ENCODE results near the gene LAMTOR2. TPM values are rescaled to one million over a fixed set of nuclear protein-coding genes. Genes with fewer than 3 reads are reported as not detected.

Gene LAMTOR2
- total and polyA plus RNA-seq, 2 of the 8 experiments (the other 6 are each of a cell fraction or from before 2014, with no cell fraction given) = 54.7 to 122 TPM

- no peak for TF ChIP-seq CHD7 (IDR thresholded peaks at IDR 0.05; ENCODE audit: insufficient replicate concordance, low read length)
- no peak for TF ChIP-seq RFX5 (IDR thresholded peaks at IDR 0.05; ENCODE audit: borderline replicate concordance, low read depth, low read length)
- peak; percentile 93 to 97 (median 96) for TF ChIP-seq CTCF (IDR thresholded peaks at IDR 0.05; ENCODE audit: control extremely low read depth in 1 of 3, insufficient read depth in 1 of 3, low read depth in 1 of 3, low read length in 3 of 3)
- 0 out of 2 replicates have a peak, but pooled peaks have one; percentile 49 for TF ChIP-seq MAX (IDR thresholded peaks at IDR 0.05)
Observed at GRCh38 chr1:156025876-156026275, 28.7 kb upstream of the LAMTOR2 start (continued).
